Ishikawa (cell line): ENCODE measurements around the gene STIM1.

Source experiments
- CEBPB ChIP-seq: IDR thresholded peaks from 2 replicates; pipeline ENCODE4 v1.6.1; 2012
- CREB1 ChIP-seq: IDR thresholded peaks from 2 replicates; pipeline ENCODE4 v1.6.1; 2012; ENCODE audit warnings: low read depth
- EGR1 ChIP-seq: IDR thresholded peaks from 2 replicates; pipeline ENCODE4 v1.6.1; 2012
- EP300 ChIP-seq: IDR thresholded peaks from 2 replicates; pipeline ENCODE4 v1.6.1; 2012; ENCODE audit warnings: borderline replicate concordance
- FOXM1 ChIP-seq: IDR thresholded peaks from 2 replicates; pipeline ENCODE4 v1.6.1; 2012; ENCODE audit warnings: low read depth, borderline replicate concordance
- NFIC ChIP-seq: IDR thresholded peaks from 2 replicates; pipeline ENCODE4 v1.6.1; 2012
- RAD21 ChIP-seq: IDR thresholded peaks from 2 replicates; pipeline ENCODE4 v1.6.1; 2012; ENCODE audit warnings: low read depth
- TAF1 ChIP-seq: IDR thresholded peaks from 2 replicates; pipeline ENCODE4 v1.6.1; 2012; ENCODE audit warnings: low read depth, mild to moderate bottlenecking
- TCF12 ChIP-seq: IDR thresholded peaks from 2 replicates; pipeline ENCODE4 v1.6.1; 2012; ENCODE audit warnings: low read depth
- TEAD4 ChIP-seq: IDR thresholded peaks from 2 replicates; pipeline ENCODE4 v1.6.1; 2012
- YY1 ChIP-seq: IDR thresholded peaks from 2 replicates; pipeline ENCODE4 v1.6.1; 2012; ENCODE audit warnings: low read depth
- ZBTB7A ChIP-seq: IDR thresholded peaks from 2 replicates; pipeline ENCODE4 v1.6.1; 2012; ENCODE audit warnings: low read depth
- TF ChIP-seq, protein P1 (sequence below): IDR thresholded peaks from 2 replicates; pipeline ENCODE4 v1.6.1; 2012
- TF ChIP-seq, protein P2 (sequence below): IDR thresholded peaks from 2 replicates; pipeline ENCODE4 v1.6.1; 2012; ENCODE audit warnings: low read depth, mild to moderate bottlenecking
- TF ChIP-seq, protein P3 (sequence below): IDR thresholded peaks from 2 replicates; pipeline ENCODE4 v1.6.1; 2012

The STIM1 gene

DNA sequence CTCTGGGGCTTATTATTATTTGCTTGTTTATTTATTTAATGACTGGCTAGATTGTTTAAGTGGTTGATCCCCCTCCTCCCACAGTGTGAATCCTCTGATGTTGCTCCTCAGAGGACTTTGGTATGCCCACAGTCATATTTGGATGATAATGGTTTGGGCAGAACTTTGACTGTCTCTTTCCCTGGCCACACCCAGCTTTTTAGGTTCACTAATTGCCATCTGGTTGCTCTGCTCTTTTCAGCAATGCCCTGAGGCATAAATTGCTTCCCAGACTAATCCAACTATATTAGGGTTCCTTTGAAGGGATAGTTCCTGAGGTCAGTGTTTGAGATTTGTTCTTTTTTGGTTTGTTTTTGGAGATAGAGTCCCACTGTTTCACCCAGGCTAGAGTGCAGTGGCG lies 139.8 kb downstream of the STIM1 start:
- TF ChIP-seq TCF12: no peak
- no peak for TF ChIP-seq CREB1
- TF ChIP-seq TEAD4: no peak
- TF ChIP-seq FOXM1: no peak
- TF ChIP-seq EP300: no peak
- no peak for TF ChIP-seq TAF1
- TF ChIP-seq YY1: no peak
- TF ChIP-seq, protein P1, sequence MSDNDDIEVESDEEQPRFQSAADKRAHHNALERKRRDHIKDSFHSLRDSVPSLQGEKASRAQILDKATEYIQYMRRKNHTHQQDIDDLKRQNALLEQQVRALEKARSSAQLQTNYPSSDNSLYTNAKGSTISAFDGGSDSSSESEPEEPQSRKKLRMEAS: no peak
- TF ChIP-seq, protein P2, sequence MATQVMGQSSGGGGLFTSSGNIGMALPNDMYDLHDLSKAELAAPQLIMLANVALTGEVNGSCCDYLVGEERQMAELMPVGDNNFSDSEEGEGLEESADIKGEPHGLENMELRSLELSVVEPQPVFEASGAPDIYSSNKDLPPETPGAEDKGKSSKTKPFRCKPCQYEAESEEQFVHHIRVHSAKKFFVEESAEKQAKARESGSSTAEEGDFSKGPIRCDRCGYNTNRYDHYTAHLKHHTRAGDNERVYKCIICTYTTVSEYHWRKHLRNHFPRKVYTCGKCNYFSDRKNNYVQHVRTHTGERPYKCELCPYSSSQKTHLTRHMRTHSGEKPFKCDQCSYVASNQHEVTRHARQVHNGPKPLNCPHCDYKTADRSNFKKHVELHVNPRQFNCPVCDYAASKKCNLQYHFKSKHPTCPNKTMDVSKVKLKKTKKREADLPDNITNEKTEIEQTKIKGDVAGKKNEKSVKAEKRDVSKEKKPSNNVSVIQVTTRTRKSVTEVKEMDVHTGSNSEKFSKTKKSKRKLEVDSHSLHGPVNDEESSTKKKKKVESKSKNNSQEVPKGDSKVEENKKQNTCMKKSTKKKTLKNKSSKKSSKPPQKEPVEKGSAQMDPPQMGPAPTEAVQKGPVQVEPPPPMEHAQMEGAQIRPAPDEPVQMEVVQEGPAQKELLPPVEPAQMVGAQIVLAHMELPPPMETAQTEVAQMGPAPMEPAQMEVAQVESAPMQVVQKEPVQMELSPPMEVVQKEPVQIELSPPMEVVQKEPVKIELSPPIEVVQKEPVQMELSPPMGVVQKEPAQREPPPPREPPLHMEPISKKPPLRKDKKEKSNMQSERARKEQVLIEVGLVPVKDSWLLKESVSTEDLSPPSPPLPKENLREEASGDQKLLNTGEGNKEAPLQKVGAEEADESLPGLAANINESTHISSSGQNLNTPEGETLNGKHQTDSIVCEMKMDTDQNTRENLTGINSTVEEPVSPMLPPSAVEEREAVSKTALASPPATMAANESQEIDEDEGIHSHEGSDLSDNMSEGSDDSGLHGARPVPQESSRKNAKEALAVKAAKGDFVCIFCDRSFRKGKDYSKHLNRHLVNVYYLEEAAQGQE: no peak
- TF ChIP-seq RAD21: no peak
- no peak for TF ChIP-seq EGR1

DNA sequence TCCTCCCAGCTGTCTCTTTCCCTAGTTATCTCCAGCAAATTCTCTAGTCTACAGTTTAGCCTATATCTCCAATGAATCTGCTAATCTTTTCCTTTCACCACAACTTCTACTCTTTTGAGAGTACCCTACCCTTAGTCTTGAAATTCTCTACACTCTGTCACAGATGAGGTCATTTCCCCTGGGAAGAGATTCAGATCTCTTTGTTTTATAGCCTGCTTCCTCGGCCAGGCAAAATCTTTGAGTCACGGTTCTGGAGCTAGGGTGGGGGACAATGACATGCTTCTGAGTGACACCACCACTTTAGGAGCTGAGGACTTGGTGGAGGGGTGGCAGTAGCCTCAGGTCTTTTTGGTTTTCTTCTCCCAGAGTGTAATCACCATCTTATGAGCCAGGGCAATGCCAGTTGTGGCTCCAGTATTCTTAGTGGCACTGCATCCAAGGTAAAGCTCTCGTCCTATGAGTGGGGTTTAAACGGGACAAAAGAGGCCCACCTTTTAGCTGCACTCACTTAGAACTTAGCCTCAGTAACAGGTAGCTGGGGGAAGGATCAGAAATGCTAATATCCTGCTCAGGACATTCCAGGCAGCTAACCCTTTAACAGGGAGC lies 140.6 kb downstream of the STIM1 start:
- no peak for TF ChIP-seq YY1
- TF ChIP-seq, protein P3, sequence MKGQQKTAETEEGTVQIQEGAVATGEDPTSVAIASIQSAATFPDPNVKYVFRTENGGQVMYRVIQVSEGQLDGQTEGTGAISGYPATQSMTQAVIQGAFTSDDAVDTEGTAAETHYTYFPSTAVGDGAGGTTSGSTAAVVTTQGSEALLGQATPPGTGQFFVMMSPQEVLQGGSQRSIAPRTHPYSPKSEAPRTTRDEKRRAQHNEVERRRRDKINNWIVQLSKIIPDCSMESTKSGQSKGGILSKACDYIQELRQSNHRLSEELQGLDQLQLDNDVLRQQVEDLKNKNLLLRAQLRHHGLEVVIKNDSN: no peak
- no peak for TF ChIP-seq CEBPB
- no peak for TF ChIP-seq EP300

GRCh38 chr11:3996651-3997050 lies 141.2 kb downstream of the STIM1 start:
- no peak for TF ChIP-seq RAD21
- TF ChIP-seq EGR1: no peak
- TF ChIP-seq NFIC: no peak
- TF ChIP-seq TAF1: no peak
- TF ChIP-seq, protein P2: no peak
- TF ChIP-seq FOXM1: no peak
- TF ChIP-seq, protein P3: no peak
- no peak for TF ChIP-seq EP300
- TF ChIP-seq, protein P1: no peak

DNA sequence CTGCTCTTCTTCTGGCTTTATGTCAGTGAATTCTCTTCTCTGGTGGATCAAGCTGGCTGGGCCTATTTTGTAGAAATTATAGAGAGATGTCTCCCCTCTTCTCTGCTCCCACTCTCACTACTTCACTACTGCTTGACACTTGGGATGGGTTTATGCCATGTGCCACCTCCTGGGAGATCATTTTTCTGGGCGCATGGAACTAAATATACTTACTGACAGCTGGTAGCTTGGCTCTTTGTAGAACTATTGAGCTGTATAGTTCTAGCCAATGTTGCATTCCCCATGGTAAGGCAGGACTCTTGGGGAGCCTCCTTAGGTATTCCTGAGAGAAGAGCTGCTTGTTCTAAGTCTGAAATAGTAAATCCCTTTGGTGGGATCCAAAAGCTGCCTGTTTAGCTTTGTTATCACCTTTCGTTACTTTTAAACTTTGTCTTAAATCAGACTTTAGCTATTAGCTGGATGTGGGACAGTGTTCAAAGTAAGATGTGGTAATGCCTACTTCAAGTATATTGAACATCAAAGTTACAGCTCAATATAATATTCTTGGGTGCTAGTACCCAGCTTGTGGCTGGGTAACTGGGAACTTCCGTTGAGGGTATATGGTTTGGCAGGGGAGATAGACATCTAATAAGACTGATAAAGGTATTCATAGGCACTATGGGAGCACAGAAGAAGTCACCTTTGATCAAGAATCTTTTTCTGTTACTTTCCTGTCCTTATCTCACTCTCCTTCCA lies 151.6 kb downstream of the STIM1 start:
- TF ChIP-seq TAF1: no peak
- TF ChIP-seq NFIC: no peak
- TF ChIP-seq, protein P3: no peak

GRCh38 chr11:4008116-4008515 lies 152.7 kb downstream of the STIM1 start:
- TF ChIP-seq EP300 (no peak), RAD21 (no peak), ZBTB7A (no peak), CEBPB (no peak), TAF1 (no peak), CREB1 (no peak), TEAD4 (no peak), EGR1 (no peak), TCF12 (no peak), YY1 (no peak), FOXM1 (no peak), NFIC (no peak)
- TF ChIP-seq, protein P2: no peak
- TF ChIP-seq, protein P1: no peak
- TF ChIP-seq, protein P3: no peak
